Measurements from ENCODE around the gene MED6.
A peak's percentile ranks its signal among the peaks of the same experiment; 100 is the strongest.

The MED6 gene

DNA sequence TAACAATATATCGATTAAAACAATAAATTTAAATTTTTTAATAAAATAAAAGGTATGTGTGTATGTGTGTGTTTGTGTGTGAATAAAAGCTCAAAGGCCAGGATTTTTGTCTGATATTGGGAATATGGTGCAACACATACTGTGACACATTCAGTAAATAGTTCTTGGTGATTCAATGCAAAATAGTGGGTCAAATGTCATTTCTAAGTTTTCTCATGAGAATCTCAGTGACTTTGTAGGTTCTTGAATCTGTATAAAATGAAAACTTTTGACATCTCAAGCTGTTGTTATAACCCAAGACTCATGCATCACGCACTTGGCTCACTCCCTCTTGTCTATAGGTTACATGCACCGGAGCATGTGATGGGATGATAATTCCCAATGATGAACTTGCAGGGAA, 16.2 kb upstream of the MED6 start:
- Histone ChIP-seq H4K8ac (ENCODE audit: low read depth, low read length) (no peak overlapping the region), H3K4me2 (ENCODE audit: low read length) (no peak overlapping the region), H3K27ac (ENCODE audit: low read depth, low read length) (no peak overlapping the region), H4K12ac (ENCODE audit: low read depth, low read length) (no peak overlapping the region), H2BK5ac (ENCODE audit: low read depth, low read length, poor library complexity) (no peak overlapping the region), H3K4me1 (ENCODE audit: control insufficient read depth in 1 of 2, insufficient read depth in 2 of 2, low read length in 2 of 2) (no peaks in the 10 kb centered on the region), H3K79me1 (ENCODE audit: low read length) (no peaks in the 10 kb centered on the region), H3K27me3 (ENCODE audit: insufficient read depth, low read length) (no peaks in the 10 kb centered on the region), H2BK12ac (ENCODE audit: low read length) (no peak overlapping the region), H3K18ac (ENCODE audit: low read length) (no peak overlapping the region), H3K4ac (ENCODE audit: low read depth, low read length) (no peak overlapping the region), H3K9ac (ENCODE audit: low read length) (no peak overlapping the region), H2AFZ (ENCODE audit: insufficient read depth, low read length, poor library complexity) (no peak overlapping the region), H3K4me3 (ENCODE audit: low read depth, low read length) (no peak overlapping the region), H3K9me3 (ENCODE audit: insufficient read depth, low read depth, low read length) (no peaks in the 10 kb centered on the region), H3K79me2 (ENCODE audit: control insufficient read depth, insufficient read depth, low read length, poor library complexity) (no peaks in the 10 kb centered on the region), H4K91ac (ENCODE audit: low read depth, low read length) (no peak overlapping the region), H3K36me3 (ENCODE audit: control insufficient read depth in 1 of 2, insufficient read depth in 2 of 2, low read length in 2 of 2) (no peaks in the 10 kb centered on the region), H3K23ac (ENCODE audit: low read length) (no peak overlapping the region), H2AK5ac (ENCODE audit: low read length) (no peak overlapping the region), H2BK120ac (ENCODE audit: insufficient read depth, low read length, poor library complexity) (no peak overlapping the region), H3K14ac (ENCODE audit: low read length) (no peak overlapping the region)
- DNase-seq: peak; percentile 15 to 64
- WGBS (ENCODE audit: extremely low coverage, insufficient coverage, insufficient read length): no CpG with 5 or more reads among the region's 3 CpGs

DNA sequence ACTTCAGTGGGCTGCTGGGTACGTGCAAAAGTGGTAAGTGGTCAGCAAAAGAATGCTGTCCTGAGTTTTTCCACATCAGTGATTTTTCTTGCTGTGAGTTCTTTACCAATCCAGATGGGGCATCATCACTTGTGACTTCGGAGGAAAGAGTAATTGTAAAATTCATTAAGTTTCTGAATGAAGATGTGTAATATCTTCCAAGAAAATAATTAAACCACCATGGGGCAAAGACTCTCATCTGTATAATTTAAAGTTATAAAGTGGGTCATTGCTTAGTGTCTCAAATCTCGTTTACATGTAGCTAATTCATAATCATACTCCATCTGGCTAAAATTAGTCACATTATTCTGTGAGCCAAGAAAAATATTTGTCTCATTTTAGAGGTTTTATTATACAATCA, 10.8 kb upstream of the MED6 start:
- no peak for DNase-seq
- Histone ChIP-seq H3K27ac (ENCODE audit: low read depth, low read length) (no peak overlapping the region), H2BK12ac (ENCODE audit: low read length) (no peak overlapping the region), H2AFZ (ENCODE audit: insufficient read depth, low read length, poor library complexity) (no peak overlapping the region), H3K4me1 (ENCODE audit: control insufficient read depth in 1 of 2, insufficient read depth in 2 of 2, low read length in 2 of 2) (no peaks in the 10 kb centered on the region), H2BK120ac (ENCODE audit: insufficient read depth, low read length, poor library complexity) (no peak overlapping the region), H4K12ac (ENCODE audit: low read depth, low read length) (no peak overlapping the region), H3K4ac (ENCODE audit: low read depth, low read length) (no peak overlapping the region), H2BK5ac (ENCODE audit: low read depth, low read length, poor library complexity) (no peak overlapping the region), H3K79me1 (ENCODE audit: low read length) (no peaks in the 10 kb centered on the region), H3K4me3 (ENCODE audit: low read depth, low read length) (no peak overlapping the region), H4K8ac (ENCODE audit: low read depth, low read length) (no peak overlapping the region), H3K18ac (ENCODE audit: low read length) (no peak overlapping the region), H3K14ac (ENCODE audit: low read length) (no peak overlapping the region), H3K27me3 (ENCODE audit: insufficient read depth, low read length) (no peaks in the 10 kb centered on the region), H3K79me2 (ENCODE audit: control insufficient read depth, insufficient read depth, low read length, poor library complexity) (no peaks in the 10 kb centered on the region), H3K9ac (ENCODE audit: low read length) (no peak overlapping the region), H4K91ac (ENCODE audit: low read depth, low read length) (no peak overlapping the region), H3K23ac (ENCODE audit: low read length) (no peak overlapping the region), H3K9me3 (ENCODE audit: insufficient read depth, low read depth, low read length) (no peaks in the 10 kb centered on the region), H2AK5ac (ENCODE audit: low read length) (no peak overlapping the region), H3K36me3 (ENCODE audit: control insufficient read depth in 1 of 2, insufficient read depth in 2 of 2, low read length in 2 of 2) (no peaks in the 10 kb centered on the region), H3K4me2 (ENCODE audit: low read length) (no peak overlapping the region)
- WGBS (ENCODE audit: extremely low coverage, insufficient coverage, insufficient read length): no CpG with 5 or more reads among the region's 3 CpGs

DNA sequence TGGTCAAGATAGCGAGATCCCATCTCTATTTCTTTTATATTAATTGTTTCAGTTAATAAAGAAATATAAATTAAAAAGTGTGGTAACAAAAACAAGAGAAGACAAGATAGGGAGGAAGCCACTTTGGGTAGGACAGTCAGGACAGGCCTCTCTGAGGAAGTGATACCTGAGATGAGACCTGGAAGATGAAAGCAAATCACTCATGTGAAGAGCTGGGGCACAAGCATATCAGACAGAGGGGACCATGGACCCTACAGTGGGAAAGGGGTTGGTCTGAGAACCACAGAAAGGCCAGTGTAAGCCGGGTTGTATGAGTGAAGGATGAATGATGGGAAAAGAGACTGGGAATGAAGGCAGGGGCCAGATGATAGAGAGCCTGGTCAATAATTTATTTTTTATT, 1.8 kb upstream of the MED6 start:
- Histone ChIP-seq H3K4me2 (ENCODE audit: low read length) (no peak overlapping the region), H2AFZ (ENCODE audit: insufficient read depth, low read length, poor library complexity) (no peak overlapping the region), H2AK5ac (ENCODE audit: low read length) (no peak overlapping the region), H3K9ac (ENCODE audit: low read length) (no peak overlapping the region), H3K23ac (ENCODE audit: low read length) (no peak overlapping the region), H3K4ac (ENCODE audit: low read depth, low read length) (no peak overlapping the region), H4K91ac (ENCODE audit: low read depth, low read length) (no peak overlapping the region), H4K12ac (ENCODE audit: low read depth, low read length) (no peak overlapping the region), H2BK120ac (ENCODE audit: insufficient read depth, low read length, poor library complexity) (no peak overlapping the region), H2BK5ac (ENCODE audit: low read depth, low read length, poor library complexity) (no peak overlapping the region), H4K8ac (ENCODE audit: low read depth, low read length) (no peak overlapping the region), H3K9me3 (ENCODE audit: insufficient read depth, low read depth, low read length) (no peaks in the 10 kb centered on the region), H2BK12ac (ENCODE audit: low read length) (no peak overlapping the region), H3K79me2 (ENCODE audit: control insufficient read depth, insufficient read depth, low read length, poor library complexity) (peaks cover 10% of the 10 kb centered on the region), H3K18ac (ENCODE audit: low read length) (no peak overlapping the region), H3K27ac (ENCODE audit: low read depth, low read length) (no peak overlapping the region), H3K79me1 (ENCODE audit: low read length) (peaks cover 4% of the 10 kb centered on the region), H3K14ac (ENCODE audit: low read length) (no peak overlapping the region), H3K27me3 (ENCODE audit: insufficient read depth, low read length) (no peaks in the 10 kb centered on the region), H3K4me1 (ENCODE audit: control insufficient read depth in 1 of 2, insufficient read depth in 2 of 2, low read length in 2 of 2) (peaks cover 0 to 6% of the 10 kb centered on the region in 2 experiments), H3K4me3 (ENCODE audit: low read depth, low read length) (no peak overlapping the region), H3K36me3 (ENCODE audit: control insufficient read depth in 1 of 2, insufficient read depth in 2 of 2, low read length in 2 of 2) (no peaks in the 10 kb centered on the region)
- no peak for DNase-seq
- no CpG with 5 or more reads among the region's 2 CpGs for WGBS (ENCODE audit: extremely low coverage, insufficient coverage, insufficient read length)

DNA sequence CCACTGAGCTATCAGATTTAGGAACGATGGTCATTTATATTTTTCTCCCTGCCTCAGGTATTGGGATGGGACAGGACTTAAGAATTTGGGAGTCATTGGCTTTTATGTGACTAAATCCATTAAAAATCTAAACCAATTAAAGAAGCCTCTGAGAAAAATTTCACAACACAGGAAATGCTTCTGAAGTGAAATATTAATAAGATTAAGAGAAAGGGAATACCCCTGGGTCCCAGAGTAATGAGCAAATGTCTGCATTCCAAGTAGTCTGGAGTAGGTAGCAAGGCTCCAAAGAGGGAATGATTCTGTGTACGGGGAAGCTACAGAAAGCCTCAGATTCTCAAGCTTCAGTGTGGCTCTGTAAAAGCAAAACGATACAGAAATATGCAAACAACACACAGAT, 707 bp upstream of the MED6 start:
- peak overlapping the region; percentile 88 for H2AFZ ChIP-seq (ENCODE audit: insufficient read depth, low read length, poor library complexity)
- H3K4me2 ChIP-seq (ENCODE audit: low read length): peak overlapping the region; percentile 70
- H3K36me3 ChIP-seq (ENCODE audit: control insufficient read depth in 1 of 2, insufficient read depth in 2 of 2, low read length in 2 of 2): peaks cover under 1% of the 10 kb centered on the region in 2 experiments
- H3K9me3 ChIP-seq (ENCODE audit: insufficient read depth, low read depth, low read length): no peaks in the 10 kb centered on the region
- H4K12ac ChIP-seq (ENCODE audit: low read depth, low read length): peak overlapping the region; percentile 80
- peak overlapping the region; percentile 60 for H3K9ac ChIP-seq (ENCODE audit: low read length)
- H4K8ac ChIP-seq (ENCODE audit: low read depth, low read length): peak overlapping the region; percentile 90
- H3K18ac ChIP-seq (ENCODE audit: low read length): no peak overlapping the region
- H3K79me1 ChIP-seq (ENCODE audit: low read length): peaks cover 4% of the 10 kb centered on the region
- no peak overlapping the region for H2BK5ac ChIP-seq (ENCODE audit: low read depth, low read length, poor library complexity)
- H2AK5ac ChIP-seq (ENCODE audit: low read length): no peak overlapping the region
- H3K27ac ChIP-seq (ENCODE audit: low read depth, low read length): no peak overlapping the region
- H3K23ac ChIP-seq (ENCODE audit: low read length): no peak overlapping the region
- WGBS (ENCODE audit: extremely low coverage, insufficient coverage, insufficient read length): no CpG with 5 or more reads among the region's 3 CpGs
- H4K91ac ChIP-seq (ENCODE audit: low read depth, low read length): peak overlapping the region; percentile 81
- H3K27me3 ChIP-seq (ENCODE audit: insufficient read depth, low read length): no peaks in the 10 kb centered on the region
- peaks cover 0 to 6% of the 10 kb centered on the region in 2 experiments for H3K4me1 ChIP-seq (ENCODE audit: control insufficient read depth in 1 of 2, insufficient read depth in 2 of 2, low read length in 2 of 2)
- H2BK120ac ChIP-seq (ENCODE audit: insufficient read depth, low read length, poor library complexity): no peak overlapping the region
- H3K4ac ChIP-seq (ENCODE audit: low read depth, low read length): no peak overlapping the region
- no peak overlapping the region for H3K14ac ChIP-seq (ENCODE audit: low read length)
- peak; percentile 39 to 58 for DNase-seq
- H2BK12ac ChIP-seq (ENCODE audit: low read length): no peak overlapping the region
- H3K79me2 ChIP-seq (ENCODE audit: control insufficient read depth, insufficient read depth, low read length, poor library complexity): peaks cover 10% of the 10 kb centered on the region
- no peak overlapping the region for H3K4me3 ChIP-seq (ENCODE audit: low read depth, low read length)

Data from trophoblast cell (in vitro differentiated cells and primary cell).